OCI-LY3 (cell line): ENCODE results near the gene FAM136A.

Experiments
- CTCF ChIP-seq: fragments of 200-600, 300-600 bp; sonication (generic); IDR thresholded peaks from 2 replicates; pipeline ENCODE4 v1.5.1; 2014; ENCODE audit warnings: antibody characterized with exemption, low read length, low read depth
- EZH2phosphoT487 ChIP-seq: fragments of 200-600 bp; shearing (Covaris generic); IDR thresholded peaks from 2 replicates; pipeline ENCODE4 v1.6.1; 2018; ENCODE audit warnings: antibody characterized with exemption, mixed run types, low read depth

- no peak for TF ChIP-seq CTCF
- no peak for TF ChIP-seq EZH2phosphoT487
Observed at GRCh38 chr2:70300771-70301343, 1.0 kb downstream of the FAM136A start.
